ENCODE results near the gene PDF. TPM values are rescaled to one million over a fixed set of nuclear protein-coding genes. Genes with fewer than 3 reads are reported as not detected.

PDF gene
- total and polyA plus RNA-seq, 2 of the 13 experiments (the other 11 are each of a cell fraction or from before 2014, with no cell fraction given), result 12.4 to 48.8 TPM

GRCh38 chr16:69310653-69311532 lies 19.5 kb downstream of the PDF start, which contains the start of gene VPS4A (continued):
- TF ChIP-seq KDM6A (CRISPR knock-in tag; IDR thresholded peaks at IDR 0.05; ENCODE audit: low read depth) (no peak), ZNF83 (CRISPR knock-in tag; IDR thresholded peaks at IDR 0.05; ENCODE audit: borderline replicate concordance) (no peak), ZNF264 (CRISPR knock-in tag; IDR thresholded peaks at IDR 0.05) (no peak; the same call in 1 of the 2 replicates), ZNF121 (CRISPR knock-in tag; IDR thresholded peaks at IDR 0.05) (no peak), ZBTB42 (CRISPR knock-in tag; IDR thresholded peaks at IDR 0.05) (no peak), HDAC6 (IDR thresholded peaks at IDR 0.05; ENCODE audit: low read depth, low read length) (no peak), KMT2A (CRISPR knock-in tag; IDR thresholded peaks at IDR 0.05) (peak; percentile 86), JDP2 (CRISPR knock-in tag; IDR thresholded peaks at IDR 0.05; ENCODE audit: borderline replicate concordance) (0 out of 2 replicates have a peak, but pooled peaks have one; percentile 56), TBL1XR1 (IDR thresholded peaks at IDR 0.05; ENCODE audit: borderline replicate concordance, low read length, partially characterized antibody) (peak; percentile 27), ZSCAN31 (CRISPR knock-in tag; IDR thresholded peaks at IDR 0.05; ENCODE audit: low read depth) (peak; percentile 96), XRCC5 (optimal IDR thresholded peaks at IDR 0.05; ENCODE audit: low read length) (peak; percentile 78), MNT (IDR thresholded peaks at IDR 0.05) (no peak), RBFOX2 (IDR thresholded peaks at IDR 0.05; ENCODE audit: low read depth, low read length) (peak; percentile 93), GABPB1 (CRISPR knock-in tag; IDR thresholded peaks at IDR 0.05) (peak; percentile 85), DMTF1 (CRISPR knock-in tag; IDR thresholded peaks at IDR 0.05) (0 out of 2 replicates have a peak, but pooled peaks have one; percentile 28), MAZ (IDR thresholded peaks at IDR 0.05; ENCODE audit: borderline replicate concordance, low read depth, low read length) (peak; percentile 59; the same call in 1 of the 2 replicates), MAZ (CRISPR knock-in tag; IDR thresholded peaks at IDR 0.05; ENCODE audit: low read depth) (peak; percentile 99), CSRNP1 (CRISPR knock-in tag; IDR thresholded peaks at IDR 0.05) (no peak), ZSCAN9 (CRISPR knock-in tag; IDR thresholded peaks at IDR 0.05; ENCODE audit: borderline replicate concordance) (peak; percentile 55; the same call in 1 of the 2 replicates), ZNF549 (CRISPR knock-in tag; IDR thresholded peaks at IDR 0.05) (no peak), PLRG1 (conservative IDR thresholded peaks at IDR 0.05) (no peak), IRX3 (CRISPR knock-in tag; IDR thresholded peaks at IDR 0.05; ENCODE audit: borderline replicate concordance, low read depth) (peak; percentile 62; the same call in 1 of the 2 replicates), ATF7-NPFF (CRISPR knock-in tag; IDR thresholded peaks at IDR 0.05; ENCODE audit: low read depth) (peak; percentile 65; the same call in 1 of the 2 replicates), SP140L (CRISPR knock-in tag; IDR thresholded peaks at IDR 0.05; ENCODE audit: borderline replicate concordance) (peak; percentile 53; the same call in 1 of the 2 replicates), KDM3A (CRISPR knock-in tag; IDR thresholded peaks at IDR 0.05; ENCODE audit: low read depth) (0 out of 2 replicates have a peak, but pooled peaks have one; percentile 23), ZNF672 (CRISPR knock-in tag; IDR thresholded peaks at IDR 0.05) (0 out of 2 replicates have a peak, but pooled peaks have one; percentile 82)
